DOHH2 (cell line): Measurements from ENCODE around the gene CHCHD6.

Source experiments
- EZH2phosphoT487 ChIP-seq: fragments of 200-600 bp; sonication (generic); IDR thresholded peaks from 2 replicates; pipeline ENCODE4 v1.6.1; 2017; ENCODE audit warnings: borderline replicate concordance, mild to moderate bottlenecking, antibody characterized with exemption, low read length, moderate library complexity, mixed read lengths
- TF ChIP-seq, protein P1 (sequence below): fragments of 200-600 bp; sonication (generic); IDR thresholded peaks from one replicate; pipeline ENCODE4 v1.5.1; 2014; ENCODE audit warnings: antibody characterized with exemption, mild to moderate bottlenecking, low read depth, low read length; ENCODE audit not compliant: poor library complexity, severe bottlenecking

DNA sequence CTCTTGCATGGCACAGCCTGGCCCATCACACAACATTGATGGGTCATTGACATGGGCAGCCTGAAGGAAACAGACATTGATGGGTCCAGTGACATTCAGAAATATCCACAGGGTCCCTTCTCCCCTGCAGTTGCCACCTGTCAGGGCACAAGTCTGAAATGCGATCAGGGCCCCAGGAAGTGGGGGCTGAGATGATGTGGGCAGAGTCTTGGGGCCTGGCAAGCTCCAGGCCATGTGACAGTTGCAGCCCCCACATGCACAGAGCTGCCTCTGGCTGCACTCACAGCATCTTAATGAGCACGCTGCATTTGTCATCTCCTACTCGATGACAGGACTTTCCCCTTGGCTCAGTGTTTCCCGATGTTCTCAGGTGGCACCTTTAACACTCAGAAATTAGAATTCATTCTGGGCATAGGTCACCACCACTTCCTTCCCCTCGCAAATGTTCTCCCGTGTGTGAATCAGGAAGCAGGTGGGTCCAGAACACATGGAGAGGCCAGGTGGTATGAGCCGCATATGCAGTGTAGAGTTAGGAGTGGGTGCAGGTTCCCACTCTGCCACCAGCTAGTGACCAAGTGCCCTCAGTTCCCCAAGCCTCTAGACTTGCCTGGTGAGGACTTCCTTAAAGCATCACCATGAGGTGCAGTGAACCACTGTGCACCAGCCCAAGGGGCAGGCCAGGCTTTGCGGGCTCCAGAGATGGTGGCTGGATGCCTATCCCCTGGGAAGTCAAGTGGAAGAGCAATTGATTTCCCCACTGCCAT is 47.5 kb upstream of the CHCHD6 start:
- TF ChIP-seq, protein P1, sequence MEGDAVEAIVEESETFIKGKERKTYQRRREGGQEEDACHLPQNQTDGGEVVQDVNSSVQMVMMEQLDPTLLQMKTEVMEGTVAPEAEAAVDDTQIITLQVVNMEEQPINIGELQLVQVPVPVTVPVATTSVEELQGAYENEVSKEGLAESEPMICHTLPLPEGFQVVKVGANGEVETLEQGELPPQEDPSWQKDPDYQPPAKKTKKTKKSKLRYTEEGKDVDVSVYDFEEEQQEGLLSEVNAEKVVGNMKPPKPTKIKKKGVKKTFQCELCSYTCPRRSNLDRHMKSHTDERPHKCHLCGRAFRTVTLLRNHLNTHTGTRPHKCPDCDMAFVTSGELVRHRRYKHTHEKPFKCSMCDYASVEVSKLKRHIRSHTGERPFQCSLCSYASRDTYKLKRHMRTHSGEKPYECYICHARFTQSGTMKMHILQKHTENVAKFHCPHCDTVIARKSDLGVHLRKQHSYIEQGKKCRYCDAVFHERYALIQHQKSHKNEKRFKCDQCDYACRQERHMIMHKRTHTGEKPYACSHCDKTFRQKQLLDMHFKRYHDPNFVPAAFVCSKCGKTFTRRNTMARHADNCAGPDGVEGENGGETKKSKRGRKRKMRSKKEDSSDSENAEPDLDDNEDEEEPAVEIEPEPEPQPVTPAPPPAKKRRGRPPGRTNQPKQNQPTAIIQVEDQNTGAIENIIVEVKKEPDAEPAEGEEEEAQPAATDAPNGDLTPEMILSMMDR, result no peak
- TF ChIP-seq EZH2phosphoT487, result no peak
